Effector memory CD4-positive, alpha-beta T cell (primary cell): ENCODE results near the gene CTSF.
"Not testable (repeated sequence)": the region's sequence is repeated elsewhere in the genome, so short reads cannot be mapped to it uniquely, and the experiment has no call there.

ENCODE experiments used
- DNase-seq, 3 donors: peaks; one replicate each; pipeline ENCODE4 v3.0.0-alpha.2; 2020
- H3K27ac ChIP-seq: 2 replicates; pipeline ENCODE4 v1.7.0; 2013; ENCODE audit warnings: mild to moderate bottlenecking, low read length, moderate library complexity; ENCODE audit not compliant: insufficient read depth, poor library complexity, severe bottlenecking
- H3K27me3 ChIP-seq: replicated peaks from 2 replicates; pipeline ENCODE4 v1.7.0; 2013; ENCODE audit warnings: mild to moderate bottlenecking, low read length; ENCODE audit not compliant: insufficient read depth, control insufficient read depth, poor library complexity, severe bottlenecking
- H3K36me3 ChIP-seq: 2 replicates; pipeline ENCODE4 v1.7.0; 2013; ENCODE audit warnings: mild to moderate bottlenecking, low read length, moderate library complexity; ENCODE audit not compliant: control insufficient read depth, insufficient read depth
- H3K4me1 ChIP-seq: 2 replicates; pipeline ENCODE4 v1.7.0; 2013; ENCODE audit warnings: low read length, mild to moderate bottlenecking; ENCODE audit not compliant: control insufficient read depth, insufficient read depth, poor library complexity, severe bottlenecking
- H3K4me3 ChIP-seq: 2 replicates; pipeline ENCODE4 v1.7.0; 2013; ENCODE audit warnings: low read length, low read depth, mild to moderate bottlenecking; ENCODE audit not compliant: insufficient read depth, poor library complexity, severe bottlenecking
- H3K9me3 ChIP-seq: 2 replicates; pipeline ENCODE4 v1.7.0; 2013; ENCODE audit warnings: mild to moderate bottlenecking, low read length, moderate library complexity; ENCODE audit not compliant: control insufficient read depth
- total RNA-seq, 3 donors: gene quantifications; one replicate each; lab custom pipeline; 2026; lab: John Stamatoyannopoulos, UW

Gene CTSF
- total RNA-seq: 8.9 to 14.9 (median 13.3) reads per million in 3 donors

GRCh38 chr11:66568124-66568916 is at the start of gene CTSF:
Gene CTSF (minus strand): TSS chr11:66568606. CDS start chr11:66568486, 120 bp downstream.
- peak; percentile 44 to 70 (median 48) for DNase-seq
- Histone ChIP-seq H3K9me3 (no peaks in the 10 kb centered on the region), H3K4me3 (peak within 1 kb of the TSS; percentile 65), H3K27me3 (no peaks in the 10 kb centered on the region), H3K36me3 (no peaks in the 10 kb centered on the region), H3K4me1 (peaks cover 5% of the 10 kb centered on the region), H3K27ac (no peak within 1 kb of the TSS)

- no peaks in the 10 kb centered on the region for H3K27me3 ChIP-seq
- H3K27ac ChIP-seq: peak overlapping the region; percentile 98
- DNase-seq: no peak
- no peaks in the 10 kb centered on the region for H3K9me3 ChIP-seq
- peaks cover 39% of the 10 kb centered on the region for H3K4me1 ChIP-seq
- H3K36me3 ChIP-seq: peaks cover under 1% of the 10 kb centered on the region
- peak overlapping the region; percentile 77 for H3K4me3 ChIP-seq
These were observed 48.9 kb upstream of the CTSF start for GRCh38 chr11:66617155-66617834.

GRCh38 chr11:66616379-66617154 is 48.2 kb upstream of the CTSF start, which contains the start of gene RBM14:
Gene RBM14 (plus strand): TSS chr11:66616630. CDS start chr11:66616721, 91 bp downstream.
- Histone ChIP-seq H3K9me3 (no peaks in the 10 kb centered on the region), H3K27me3 (no peaks in the 10 kb centered on the region), H3K4me3 (peak within 1 kb of the TSS; percentile 77), H3K4me1 (peaks cover 38% of the 10 kb centered on the region), H3K27ac (peak within 1 kb of the TSS; percentile 98), H3K36me3 (no peaks in the 10 kb centered on the region)
- peak; percentile 97 to 98 (median 98) for DNase-seq

GRCh38 chr11:66614073-66614472 is 45.7 kb upstream of the CTSF start:
- H3K9me3 ChIP-seq: no peaks in the 10 kb centered on the region
- peaks cover 23% of the 10 kb centered on the region for H3K4me1 ChIP-seq
- H3K36me3 ChIP-seq: no peaks in the 10 kb centered on the region
- no peak overlapping the region for H3K4me3 ChIP-seq
- no peak overlapping the region for H3K27ac ChIP-seq
- no peaks in the 10 kb centered on the region for H3K27me3 ChIP-seq
- DNase-seq: no peak

- no peaks in the 10 kb centered on the region for H3K27me3 ChIP-seq
- H3K27ac ChIP-seq: no peak overlapping the region
- peaks cover 8% of the 10 kb centered on the region for H3K4me1 ChIP-seq
- no peak overlapping the region for H3K4me3 ChIP-seq
- no peak for DNase-seq
- H3K36me3 ChIP-seq: no peaks in the 10 kb centered on the region
- no peaks in the 10 kb centered on the region for H3K9me3 ChIP-seq
These were observed 44.1 kb upstream of the CTSF start for GRCh38 chr11:66612458-66612857.

GRCh38 chr11:66609721-66610617 is 41.6 kb upstream of the CTSF start:
- H3K36me3 ChIP-seq: peaks cover 6% of the 10 kb centered on the region
- no peaks in the 10 kb centered on the region for H3K9me3 ChIP-seq
- H3K27me3 ChIP-seq: no peaks in the 10 kb centered on the region
- no peak for DNase-seq
- H3K27ac ChIP-seq: peak overlapping the region; percentile 2
- H3K4me1 ChIP-seq: no peaks in the 10 kb centered on the region
- no peak overlapping the region for H3K4me3 ChIP-seq

- no peak for DNase-seq
- Histone ChIP-seq H3K4me1 (no peaks in the 10 kb centered on the region), H3K27ac (no peak overlapping the region), H3K9me3 (no peaks in the 10 kb centered on the region), H3K27me3 (no peaks in the 10 kb centered on the region), H3K4me3 (no peak overlapping the region), H3K36me3 (peaks cover 6% of the 10 kb centered on the region)
These were observed 38.9 kb upstream of the CTSF start for GRCh38 chr11:66607126-66607834.

- H3K27ac ChIP-seq, H3K4me3 ChIP-seq, H3K9me3 ChIP-seq, H3K4me1 ChIP-seq, H3K36me3 ChIP-seq, DNase-seq, H3K27me3 ChIP-seq: not testable (repeated sequence)
These were observed 38.2 kb upstream of the CTSF start for GRCh38 chr11:66606608-66607007.

GRCh38 chr11:66604155-66604554 is 35.7 kb upstream of the CTSF start:
- no peak overlapping the region for H3K4me3 ChIP-seq
- H3K27me3 ChIP-seq: no peaks in the 10 kb centered on the region
- no peak overlapping the region for H3K27ac ChIP-seq
- H3K36me3 ChIP-seq: peaks cover 19% of the 10 kb centered on the region
- H3K4me1 ChIP-seq: no peaks in the 10 kb centered on the region
- no peak for DNase-seq
- no peaks in the 10 kb centered on the region for H3K9me3 ChIP-seq
